MCF 10A (cell line): Measurements from ENCODE around the gene CCDC12. TPM values are rescaled to one million over a fixed set of nuclear protein-coding genes. Genes with fewer than 3 reads are reported as not detected.

ENCODE experiments used
- BruUV-seq: library from RNA; stranded (reverse); fragments of 400-500 nt; replicated peaks from 2 replicates; lab custom pipeline; 2021; lab: Mats Ljungman, UMichigan
- CTCF ChIA-PET: fragments of 300-600 bp; sonication (Branson Sonifier 250); formaldehyde crosslinking; extraction: SDS; loops from one replicate; lab custom pipeline; 2021; ENCODE audit warnings: antibody characterized with exemption, inconsistent platforms; lab: Yijun Ruan, JAX
- POLR2A ChIA-PET: fragments of 300-600, 350-650 bp; sonication (Branson Sonifier 250); formaldehyde crosslinking; extraction: SDS; loops from one replicate; lab custom pipeline; 2020; ENCODE audit warnings: antibody characterized with exemption, inconsistent platforms; lab: Yijun Ruan, JAX
- DNase-seq: peaks from one replicate; pipeline ENCODE4 v3.0.0-alpha.2; 2018; ENCODE audit not compliant: unreplicated experiment
- H3K27ac Mint-ChIP-seq: one replicate; pipeline ENCODE4 v1.8.0; 2022; ENCODE audit warnings: mild to moderate bottlenecking, low read depth, mixed read lengths; ENCODE audit not compliant: unreplicated experiment
- H3K27me3 Mint-ChIP-seq: one replicate; pipeline ENCODE4 v1.8.0; 2022; ENCODE audit warnings: mixed read lengths; ENCODE audit not compliant: insufficient read depth, unreplicated experiment
- H3K36me3 Mint-ChIP-seq: one replicate; pipeline ENCODE4 v1.8.0; 2022; ENCODE audit warnings: mild to moderate bottlenecking, moderate library complexity, mixed read lengths; ENCODE audit not compliant: insufficient read depth, unreplicated experiment
- H3K4me1 Mint-ChIP-seq: one replicate; pipeline ENCODE4 v1.8.0; 2022; ENCODE audit warnings: mixed read lengths; ENCODE audit not compliant: insufficient read depth, unreplicated experiment
- H3K4me3 Mint-ChIP-seq: one replicate; pipeline ENCODE4 v1.8.0; 2022; ENCODE audit warnings: mild to moderate bottlenecking, moderate library complexity, mixed read lengths; ENCODE audit not compliant: unreplicated experiment
- H3K9me3 Mint-ChIP-seq: one replicate; pipeline ENCODE4 v1.8.0; 2022; ENCODE audit warnings: mixed read lengths; ENCODE audit not compliant: unreplicated experiment
- CTCF ChIP-seq: fragments of 200-600 bp; IDR thresholded peaks from one replicate; pipeline ENCODE4 v1.8.0; 2022; ENCODE audit warnings: antibody characterized with exemption, mild to moderate bottlenecking; ENCODE audit not compliant: unreplicated experiment
- intact Hi-C: fragments of 100-400 bp; cut with micrococcal nuclease; formaldehyde crosslinking; loops from 2 replicates; pipeline ENCODE4 v1.14.1; 2022
- total RNA-seq: library from RNA; stranded (reverse); gene quantifications from 2 replicates; pipeline ENCODE4 v1.2.3, GENCODE V29; 2022

Gene CCDC12
- total RNA-seq, 1 experiment from 2014 or later = 45.9 TPM

- no TSS peak for BruUV-seq
- Mint-ChIP-seq H3K27me3 (no peaks in the 10 kb centered on the region), H3K9me3 (no peaks in the 10 kb centered on the region), H3K4me3 (no peak overlapping the region), H3K4me1 (peaks cover 19% of the 10 kb centered on the region), H3K27ac (peak overlapping the region; percentile 49), H3K36me3 (peaks cover 6% of the 10 kb centered on the region)
- intact Hi-C loops = no loop called here
- DNase-seq = no peak
- TF ChIP-seq CTCF = no peak
- ChIA-PET POLR2A (interaction anchor here (0.6 kb wide), 2 partner anchors 403 to 461 kb away, joined by 3 read pairs; no protein-coding TSS in a partner anchor), CTCF (interaction anchor here (0.6 kb wide), 2 partner anchors 47 to 53 kb away, joined by 3 read pairs; no protein-coding TSS in a partner anchor)
Observed at GRCh38 chr3:46982546-46982945, 6.0 kb upstream of the CCDC12 start.

DNA sequence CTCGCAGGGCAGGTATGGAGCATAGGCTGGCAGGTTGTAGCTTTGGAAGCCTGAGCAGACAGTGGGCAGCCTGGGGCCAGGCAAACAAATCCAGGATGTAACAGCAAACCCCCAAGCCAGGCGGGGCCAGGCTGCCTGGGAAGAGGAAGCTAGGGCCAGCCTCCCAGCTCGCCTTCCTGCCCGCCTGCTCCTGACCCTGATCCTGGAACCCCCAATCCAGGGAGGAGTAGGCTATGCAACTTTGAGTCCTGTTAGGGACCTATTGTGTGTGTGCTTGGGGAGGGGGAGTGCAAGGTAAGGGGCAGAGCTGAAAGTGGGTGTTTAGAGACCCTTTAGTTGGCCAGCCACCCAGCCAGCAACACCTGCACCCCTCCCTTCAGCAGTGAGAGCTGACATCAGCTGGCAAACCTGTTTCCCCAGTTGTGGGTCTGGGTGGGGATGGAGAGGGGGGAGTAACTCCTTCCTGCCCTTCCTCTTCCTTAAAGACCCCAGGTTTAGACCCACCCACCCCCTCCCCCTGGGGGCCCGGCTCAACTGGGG, 5.5 kb upstream of the CCDC12 start:
- Mint-ChIP-seq H3K27me3 (no peaks in the 10 kb centered on the region), H3K36me3 (peaks cover 8% of the 10 kb centered on the region), H3K4me1 (peaks cover 22% of the 10 kb centered on the region), H3K9me3 (no peaks in the 10 kb centered on the region), H3K27ac (peak overlapping the region; percentile 49), H3K4me3 (no peak overlapping the region)
- BruUV-seq = no TSS peak
- intact Hi-C loops = no loop called here
- ChIA-PET CTCF (interaction anchor here (0.6 kb wide), 3 partner anchors 46 to 395 kb away, joined by 3 to 4 read pairs (median 3); no protein-coding TSS in a partner anchor), POLR2A (interaction anchor here (0.6 to 0.9 kb wide), 3 partner anchors 49 to 461 kb away, joined by 3 read pairs; no protein-coding TSS in a partner anchor)
- no peak for TF ChIP-seq CTCF
- DNase-seq = no peak

- ChIA-PET POLR2A (interaction anchor here (0.7 to 3.5 kb wide), 13 partner anchors 10 to 400 kb away, joined by 3 to 21 read pairs (median 6); partner anchors contain the start of genes ALS2CL and PTPN23), CTCF (interaction anchor here (0.6 kb wide), 1 partner anchor 441 kb away, joined by 3 read pairs; no protein-coding TSS in a partner anchor)
- intact Hi-C loops = no loop called here
Observed at GRCh38 chr3:46979958-46980497, 3.5 kb upstream of the CCDC12 start.

More at GRCh38 chr3:46979958-46980497, 3.5 kb upstream of the CCDC12 start:
- H3K4me3 Mint-ChIP-seq = peak overlapping the region; percentile 76
- peak overlapping the region; percentile 49 for H3K27ac Mint-ChIP-seq
- no peak for DNase-seq
- no peaks in the 10 kb centered on the region for H3K9me3 Mint-ChIP-seq
- TF ChIP-seq CTCF = no peak
- peaks cover 15% of the 10 kb centered on the region for H3K4me1 Mint-ChIP-seq
- BruUV-seq = no TSS peak
- H3K27me3 Mint-ChIP-seq = no peaks in the 10 kb centered on the region
- H3K36me3 Mint-ChIP-seq = peaks cover 20% of the 10 kb centered on the region
